Liver (tissue), 3 donors: ENCODE results near the gene HOXA1.

Source experiments
- CTCF ChIP-seq: fragments of 150-350 bp; IDR thresholded peaks from 2 replicates; pipeline ENCODE4 v1.5.1; 2017; ENCODE audit warnings: improper control_type of control experiment, low read depth, low read length; ENCODE audit not compliant: missing input control
- EGR1 ChIP-seq, 2 donors: IDR thresholded peaks; 2 replicates each; pipeline ENCODE4 v1.6.1; 2016 to 2018; ENCODE audit warnings: antibody characterized with exemption in 2 of 2, low read depth in 2 of 2
- FOXA1 ChIP-seq: IDR thresholded peaks from 2 replicates; pipeline ENCODE4 v1.6.1; 2016; ENCODE audit warnings: antibody characterized with exemption
- HNF4G ChIP-seq: IDR thresholded peaks from 2 replicates; pipeline ENCODE4 v1.6.1; 2016; ENCODE audit warnings: antibody characterized with exemption
- MAX ChIP-seq: IDR thresholded peaks from 2 replicates; pipeline ENCODE4 v1.6.1; 2016; ENCODE audit warnings: antibody characterized with exemption
- RAD21 ChIP-seq, 2 donors: IDR thresholded peaks; 2 replicates each; pipeline ENCODE4 v1.6.1; 2016; ENCODE audit warnings: antibody characterized with exemption in 2 of 2, mild to moderate bottlenecking in 2 of 2
- REST ChIP-seq: IDR thresholded peaks from 2 replicates; pipeline ENCODE4 v1.6.1; 2016; ENCODE audit warnings: antibody characterized with exemption, mild to moderate bottlenecking
- SP1 ChIP-seq: IDR thresholded peaks from 2 replicates; pipeline ENCODE4 v1.6.1; 2018; ENCODE audit warnings: antibody characterized with exemption, mild to moderate bottlenecking
- TAF1 ChIP-seq: conservative IDR thresholded peaks from 2 replicates; pipeline ENCODE4 v1.6.1; 2016; ENCODE audit warnings: antibody characterized with exemption, mild to moderate bottlenecking
- YY1 ChIP-seq: IDR thresholded peaks from 2 replicates; pipeline ENCODE4 v1.6.1; 2016; ENCODE audit warnings: antibody characterized with exemption, mild to moderate bottlenecking
- ZBTB33 ChIP-seq: IDR thresholded peaks from 2 replicates; pipeline ENCODE4 v1.6.1; 2016; ENCODE audit warnings: antibody characterized with exemption
- donor health status: healthy.
- donor health status: healthy.

- TF ChIP-seq CTCF (no peak), SP1 (no peak), RAD21 (IDR thresholded peaks at IDR 0.05) (no peak), FOXA1 (no peak), TAF1 (no peak), REST (no peak), MAX (no peak), YY1 (no peak), HNF4G (no peak), EGR1 (IDR thresholded peaks at IDR 0.05; ENCODE audit: low read depth in 2 of 2) (no peak), ZBTB33 (no peak)
Observed at GRCh38 chr7:27119412-27119911, 23.7 kb upstream of the HOXA1 start.
